ENCODE results near the gene AGO1. TPM values are rescaled to one million over a fixed set of nuclear protein-coding genes. Genes with fewer than 3 reads are reported as not detected.
"Not testable (repeated sequence)": the region's sequence is repeated elsewhere in the genome, so short reads cannot be mapped to it uniquely, and the experiment has no call there.

Gene AGO1
- total and polyA plus RNA-seq, 4 donors = 3.7 to 28.6 (median 13.4) TPM

GRCh38 chr1:35864813-35865212, 18.2 kb upstream of the AGO1 start:
- DNase-seq (peak in 1 of 3 donors; percentile 17), ATAC-seq (ENCODE audit: insufficient read depth, low FRiP score) (no peak)
- WGBS, 2 donors = 56 to 68% methylated on average over 5 of the region's 5 CpGs
- no peak overlapping the region for H3K9ac ChIP-seq (ENCODE audit: insufficient read depth in 1 of 2, low read length in 2 of 2)
- H3K36me3 ChIP-seq (ENCODE audit: control insufficient read depth in 4 of 4, insufficient read depth in 4 of 4, low read length in 4 of 4) = no peaks in the 10 kb centered on the region
- H3K27ac ChIP-seq (ENCODE audit: low read depth in 1 of 2, low read length in 1 of 2) = no peak overlapping the region
- H3K27me3 ChIP-seq (ENCODE audit: control insufficient read depth in 3 of 3, insufficient read depth in 3 of 3, low read length in 2 of 3) = no peaks in the 10 kb centered on the region
- H3K4me1 ChIP-seq (ENCODE audit: control insufficient read depth in 5 of 5, insufficient read depth in 5 of 5, low read length in 5 of 5) = peaks cover 0 to 8% (median 0%) of the 10 kb centered on the region in 5 donors
- no peaks in the 10 kb centered on the region for H3K9me3 ChIP-seq (ENCODE audit: control insufficient read depth in 4 of 4, insufficient read depth in 3 of 4, low read length in 3 of 4)
- no peak for TF ChIP-seq CTCF (IDR thresholded peaks at IDR 0.05; ENCODE audit: control extremely low read depth, extremely low read depth)
- H3K4me3 ChIP-seq = no peak overlapping the region

- Histone ChIP-seq H3K4me3 (no peak overlapping the region), H3K9ac (ENCODE audit: insufficient read depth in 1 of 2, low read length in 2 of 2) (no peak overlapping the region), H3K27me3 (ENCODE audit: control insufficient read depth in 3 of 3, insufficient read depth in 3 of 3, low read length in 2 of 3) (no peaks in the 10 kb centered on the region), H3K9me3 (ENCODE audit: control insufficient read depth in 4 of 4, insufficient read depth in 3 of 4, low read length in 3 of 4) (no peaks in the 10 kb centered on the region), H3K4me1 (ENCODE audit: control insufficient read depth in 5 of 5, insufficient read depth in 5 of 5, low read length in 5 of 5) (peaks cover 0 to 8% (median 0%) of the 10 kb centered on the region in 5 donors), H3K36me3 (ENCODE audit: control insufficient read depth in 4 of 4, insufficient read depth in 4 of 4, low read length in 4 of 4) (no peaks in the 10 kb centered on the region), H3K27ac (ENCODE audit: low read depth in 1 of 2, low read length in 1 of 2) (no peak overlapping the region)
- TF ChIP-seq CTCF (IDR thresholded peaks at IDR 0.05; ENCODE audit: control extremely low read depth, extremely low read depth) = no peak
- DNase-seq = no peak
- WGBS, 2 donors = 52 to 76% methylated on average over 3 of the region's 3 CpGs
- ATAC-seq (ENCODE audit: insufficient read depth, low FRiP score) = no peak
These were observed 16.0 kb upstream of the AGO1 start for GRCh38 chr1:35866991-35867390.

- not testable (repeated sequence) for H3K27ac ChIP-seq (ENCODE audit: low read depth in 1 of 2, low read length in 1 of 2); H3K27me3 ChIP-seq (ENCODE audit: control insufficient read depth in 3 of 3, insufficient read depth in 3 of 3, low read length in 2 of 3); H3K4me1 ChIP-seq (ENCODE audit: control insufficient read depth in 5 of 5, insufficient read depth in 5 of 5, low read length in 5 of 5); H3K9ac ChIP-seq (ENCODE audit: insufficient read depth in 1 of 2, low read length in 2 of 2); ATAC-seq (ENCODE audit: insufficient read depth, low FRiP score); DNase-seq; H3K9me3 ChIP-seq (ENCODE audit: control insufficient read depth in 4 of 4, insufficient read depth in 3 of 4, low read length in 3 of 4); H3K36me3 ChIP-seq (ENCODE audit: control insufficient read depth in 4 of 4, insufficient read depth in 4 of 4, low read length in 4 of 4); H3K4me3 ChIP-seq
- WGBS, 2 donors = 91 to 96% methylated on average over 32 to 34 of the region's 34 CpGs
These were observed 13.6 kb upstream of the AGO1 start for GRCh38 chr1:35869245-35869950.

- 92% methylated on average over 2 of the region's 2 CpGs for WGBS, 2 donors
- DNase-seq (no peak), ATAC-seq (ENCODE audit: insufficient read depth, low FRiP score) (no peak)
- no peaks in the 10 kb centered on the region for H3K9me3 ChIP-seq (ENCODE audit: control insufficient read depth in 4 of 4, insufficient read depth in 3 of 4, low read length in 3 of 4)
- no peak overlapping the region for H3K4me3 ChIP-seq
- no peak overlapping the region for H3K9ac ChIP-seq (ENCODE audit: insufficient read depth in 1 of 2, low read length in 2 of 2)
- H3K4me1 ChIP-seq (ENCODE audit: control insufficient read depth in 5 of 5, insufficient read depth in 5 of 5, low read length in 5 of 5) = no peaks in the 10 kb centered on the region
- no peak for TF ChIP-seq CTCF (IDR thresholded peaks at IDR 0.05; ENCODE audit: control extremely low read depth, extremely low read depth)
- H3K27me3 ChIP-seq (ENCODE audit: control insufficient read depth in 3 of 3, insufficient read depth in 3 of 3, low read length in 2 of 3) = no peaks in the 10 kb centered on the region
- no peaks in the 10 kb centered on the region for H3K36me3 ChIP-seq (ENCODE audit: control insufficient read depth in 4 of 4, insufficient read depth in 4 of 4, low read length in 4 of 4)
- H3K27ac ChIP-seq (ENCODE audit: low read depth in 1 of 2, low read length in 1 of 2) = no peak overlapping the region
These were observed 12.2 kb upstream of the AGO1 start for GRCh38 chr1:35870651-35871309.
